ENCODE measurements around the gene CDK19. TPM values are rescaled to one million over a fixed set of nuclear protein-coding genes. Genes with fewer than 3 reads are reported as not detected.

Gene CDK19
- total RNA-seq, 1 experiment from 2014 or later = 11.7 TPM

DNA sequence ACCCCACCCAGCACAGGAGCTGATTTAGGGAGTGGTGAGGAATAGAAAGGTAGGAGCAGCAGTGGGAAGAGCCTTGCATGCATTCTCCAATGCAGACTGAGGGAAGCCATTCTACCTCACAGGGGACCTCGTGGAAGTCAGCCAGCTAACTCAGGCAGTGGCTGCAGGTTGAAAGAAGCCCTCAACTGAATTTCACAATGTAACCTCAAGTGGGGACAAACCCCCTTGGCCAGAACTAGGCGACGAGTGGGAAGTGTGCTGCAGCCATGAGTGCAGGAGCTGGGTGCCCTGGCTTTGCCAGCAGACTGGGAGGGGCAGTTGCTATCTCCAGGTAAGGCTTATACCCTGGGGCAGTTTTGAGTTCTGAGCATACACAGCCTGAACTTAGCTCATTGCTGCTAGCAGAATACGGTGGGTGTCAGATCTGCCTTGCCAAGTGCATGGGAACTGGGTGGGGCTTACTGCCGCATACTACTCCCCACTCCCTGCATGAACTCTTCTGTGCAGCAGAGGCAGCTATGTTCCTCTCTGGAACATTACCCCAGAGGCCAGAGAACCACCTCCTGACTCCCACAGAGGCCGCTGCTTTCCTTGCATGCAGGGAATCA lies 126.5 kb downstream of the CDK19 start:
- DNase-seq (ENCODE audit: low spot score) (no peak), ATAC-seq (peak; percentile 65)
- Mint-ChIP-seq H3K27ac (no peak overlapping the region; the same call in 1 of the 2 replicates), H3K36me3 (no peaks in the 10 kb centered on the region), H3K27me3 (ENCODE audit: low read depth) (no peaks in the 10 kb centered on the region), H3K4me1 (peaks cover 19% of the 10 kb centered on the region), H3K4me3 (no peak overlapping the region), H3K9me3 (peaks cover 2% of the 10 kb centered on the region)
- ChIA-PET CTCF (interaction anchor here (0.6 to 1.4 kb wide), 4 partner anchors 40 to 1878 kb away, joined by 3 to 4 read pairs (median 3); no protein-coding TSS in a partner anchor), POLR2A (no interaction called here)
- TF ChIP-seq, protein P1, sequence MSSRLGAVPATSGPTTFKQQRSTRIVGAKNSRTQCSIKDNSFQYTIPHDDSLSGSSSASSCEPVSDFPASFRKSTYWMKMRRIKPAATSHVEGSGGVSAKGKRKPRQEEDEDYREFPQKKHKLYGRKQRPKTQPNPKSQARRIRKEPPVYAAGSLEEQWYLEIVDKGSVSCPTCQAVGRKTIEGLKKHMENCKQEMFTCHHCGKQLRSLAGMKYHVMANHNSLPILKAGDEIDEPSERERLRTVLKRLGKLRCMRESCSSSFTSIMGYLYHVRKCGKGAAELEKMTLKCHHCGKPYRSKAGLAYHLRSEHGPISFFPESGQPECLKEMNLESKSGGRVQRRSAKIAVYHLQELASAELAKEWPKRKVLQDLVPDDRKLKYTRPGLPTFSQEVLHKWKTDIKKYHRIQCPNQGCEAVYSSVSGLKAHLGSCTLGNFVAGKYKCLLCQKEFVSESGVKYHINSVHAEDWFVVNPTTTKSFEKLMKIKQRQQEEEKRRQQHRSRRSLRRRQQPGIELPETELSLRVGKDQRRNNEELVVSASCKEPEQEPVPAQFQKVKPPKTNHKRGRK (CRISPR knock-in tag; IDR thresholded peaks at IDR 0.05; ENCODE audit: borderline replicate concordance) = no peak
- TF ChIP-seq CBFB (CRISPR knock-in tag; IDR thresholded peaks at IDR 0.05; ENCODE audit: low read depth) (no peak), PRDM15 (CRISPR knock-in tag; IDR thresholded peaks at IDR 0.05) (no peak), KAT7 (CRISPR knock-in tag; IDR thresholded peaks at IDR 0.05; ENCODE audit: borderline replicate concordance) (no peak), STAT6 (CRISPR knock-in tag; conservative IDR thresholded peaks at IDR 0.05; ENCODE audit: low read depth) (no peak), NR1H2 (CRISPR knock-in tag; IDR thresholded peaks at IDR 0.05) (no peak), ZNF281 (CRISPR knock-in tag; IDR thresholded peaks at IDR 0.05) (no peak)
- TF ChIP-seq, protein P2, sequence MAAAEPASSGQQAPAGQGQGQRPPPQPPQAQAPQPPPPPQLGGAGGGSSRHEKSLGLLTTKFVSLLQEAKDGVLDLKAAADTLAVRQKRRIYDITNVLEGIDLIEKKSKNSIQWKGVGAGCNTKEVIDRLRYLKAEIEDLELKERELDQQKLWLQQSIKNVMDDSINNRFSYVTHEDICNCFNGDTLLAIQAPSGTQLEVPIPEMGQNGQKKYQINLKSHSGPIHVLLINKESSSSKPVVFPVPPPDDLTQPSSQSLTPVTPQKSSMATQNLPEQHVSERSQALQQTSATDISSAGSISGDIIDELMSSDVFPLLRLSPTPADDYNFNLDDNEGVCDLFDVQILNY (CRISPR knock-in tag; IDR thresholded peaks at IDR 0.05) = no peak
- TF ChIP-seq, protein P3, sequence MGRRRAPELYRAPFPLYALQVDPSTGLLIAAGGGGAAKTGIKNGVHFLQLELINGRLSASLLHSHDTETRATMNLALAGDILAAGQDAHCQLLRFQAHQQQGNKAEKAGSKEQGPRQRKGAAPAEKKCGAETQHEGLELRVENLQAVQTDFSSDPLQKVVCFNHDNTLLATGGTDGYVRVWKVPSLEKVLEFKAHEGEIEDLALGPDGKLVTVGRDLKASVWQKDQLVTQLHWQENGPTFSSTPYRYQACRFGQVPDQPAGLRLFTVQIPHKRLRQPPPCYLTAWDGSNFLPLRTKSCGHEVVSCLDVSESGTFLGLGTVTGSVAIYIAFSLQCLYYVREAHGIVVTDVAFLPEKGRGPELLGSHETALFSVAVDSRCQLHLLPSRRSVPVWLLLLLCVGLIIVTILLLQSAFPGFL (CRISPR knock-in tag; IDR thresholded peaks at IDR 0.05; ENCODE audit: borderline replicate concordance) = no peak

GRCh38 chr6:110687326-110687725 lies 127.9 kb downstream of the CDK19 start:
- Mint-ChIP-seq H3K4me3 (no peak overlapping the region), H3K4me1 (peaks cover 15% of the 10 kb centered on the region), H3K36me3 (no peaks in the 10 kb centered on the region), H3K9me3 (no peaks in the 10 kb centered on the region), H3K27me3 (ENCODE audit: low read depth) (no peaks in the 10 kb centered on the region), H3K27ac (no peak overlapping the region)
- ChIA-PET POLR2A (no interaction called here), CTCF (interaction anchor here (0.5 to 1.4 kb wide), 2 partner anchors 41 to 191 kb away, joined by 3 to 4 read pairs; no protein-coding TSS in a partner anchor)
- ATAC-seq (no peak), DNase-seq (ENCODE audit: low spot score) (no peak)
- TF ChIP-seq CREM (CRISPR knock-in tag; IDR thresholded peaks at IDR 0.05) (no peak), ATF6 (CRISPR knock-in tag; IDR thresholded peaks at IDR 0.05) (no peak), MXD4 (CRISPR knock-in tag; IDR thresholded peaks at IDR 0.05; ENCODE audit: borderline replicate concordance) (no peak), GTF2I (CRISPR knock-in tag; conservative IDR thresholded peaks at IDR 0.05) (no peak), JAZF1 (CRISPR knock-in tag; IDR thresholded peaks at IDR 0.05) (no peak), TCF7 (CRISPR knock-in tag; IDR thresholded peaks at IDR 0.05; ENCODE audit: low read depth) (no peak)
- TF ChIP-seq, protein P4, sequence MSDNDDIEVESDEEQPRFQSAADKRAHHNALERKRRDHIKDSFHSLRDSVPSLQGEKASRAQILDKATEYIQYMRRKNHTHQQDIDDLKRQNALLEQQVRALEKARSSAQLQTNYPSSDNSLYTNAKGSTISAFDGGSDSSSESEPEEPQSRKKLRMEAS (CRISPR knock-in tag; IDR thresholded peaks at IDR 0.05) = no peak
- TF ChIP-seq, protein P5, sequence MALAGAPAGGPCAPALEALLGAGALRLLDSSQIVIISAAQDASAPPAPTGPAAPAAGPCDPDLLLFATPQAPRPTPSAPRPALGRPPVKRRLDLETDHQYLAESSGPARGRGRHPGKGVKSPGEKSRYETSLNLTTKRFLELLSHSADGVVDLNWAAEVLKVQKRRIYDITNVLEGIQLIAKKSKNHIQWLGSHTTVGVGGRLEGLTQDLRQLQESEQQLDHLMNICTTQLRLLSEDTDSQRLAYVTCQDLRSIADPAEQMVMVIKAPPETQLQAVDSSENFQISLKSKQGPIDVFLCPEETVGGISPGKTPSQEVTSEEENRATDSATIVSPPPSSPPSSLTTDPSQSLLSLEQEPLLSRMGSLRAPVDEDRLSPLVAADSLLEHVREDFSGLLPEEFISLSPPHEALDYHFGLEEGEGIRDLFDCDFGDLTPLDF (CRISPR knock-in tag; IDR thresholded peaks at IDR 0.05) = no peak

Measured in WTC11 (cell line).